HEK293 (cell line): ENCODE results near the gene TTLL9.
A peak's percentile ranks its signal among the peaks of the same experiment; 100 is the strongest.

Source experiments
- FEZF1 ChIP-seq: fragments of 450-650 bp; formaldehyde crosslinking; IDR thresholded peaks from 2 replicates; pipeline ENCODE4 v1.5.1; 2016; ENCODE audit warnings: missing biosample characterization, missing genetic modification characterization
- GLIS1 ChIP-seq: fragments of 450-650 bp; formaldehyde crosslinking; IDR thresholded peaks from 2 replicates; pipeline ENCODE4 v1.5.1; 2016; ENCODE audit warnings: missing biosample characterization, missing genetic modification characterization
- HOXC10 ChIP-seq: sonication (generic); formaldehyde crosslinking; IDR thresholded peaks from 2 replicates; pipeline ENCODE4 v1.8.1; 2023; ENCODE audit warnings: mild to moderate bottlenecking, missing genetic modification reagents
- KLF9 ChIP-seq: fragments of 450-650 bp; formaldehyde crosslinking; IDR thresholded peaks from 2 replicates; pipeline ENCODE4 v1.5.1; 2016; ENCODE audit warnings: missing biosample characterization, missing genetic modification characterization, low read depth
- SCRT2 ChIP-seq: fragments of 450-650 bp; formaldehyde crosslinking; IDR thresholded peaks from 2 replicates; pipeline ENCODE4 v1.5.1; 2016; ENCODE audit warnings: missing biosample characterization, missing genetic modification characterization
- SP7 ChIP-seq: fragments of 450-650 bp; formaldehyde crosslinking; IDR thresholded peaks from 2 replicates; pipeline ENCODE4 v1.5.1; 2016; ENCODE audit warnings: missing biosample characterization, missing genetic modification characterization
- YY2 ChIP-seq: fragments of 450-650 bp; formaldehyde crosslinking; IDR thresholded peaks from 2 replicates; pipeline ENCODE4 v1.5.1; 2016; ENCODE audit warnings: missing biosample characterization, missing genetic modification characterization
- ZBTB7A ChIP-seq: fragments of 450-650 bp; formaldehyde crosslinking; IDR thresholded peaks from 2 replicates; pipeline ENCODE4 v1.5.1; 2016; ENCODE audit warnings: low read depth, missing biosample characterization, missing genetic modification characterization
- ZFHX2 ChIP-seq: fragments of 450-650 bp; formaldehyde crosslinking; conservative IDR thresholded peaks from 2 replicates; pipeline ENCODE4 v1.5.1; 2016; ENCODE audit warnings: missing biosample characterization, missing genetic modification characterization
- ZIC2 ChIP-seq: fragments of 450-650 bp; formaldehyde crosslinking; IDR thresholded peaks from 2 replicates; pipeline ENCODE4 v1.5.1; 2016; ENCODE audit warnings: missing biosample characterization, missing genetic modification characterization
- ZNF366 ChIP-seq: fragments of 450-650 bp; formaldehyde crosslinking; conservative IDR thresholded peaks from 2 replicates; pipeline ENCODE4 v1.5.1; 2016; ENCODE audit warnings: missing biosample characterization, missing genetic modification characterization
- ZNF394 ChIP-seq: fragments of 450-650 bp; formaldehyde crosslinking; IDR thresholded peaks from 2 replicates; pipeline ENCODE4 v1.5.1; 2016; ENCODE audit warnings: missing biosample characterization, missing genetic modification characterization, mild to moderate bottlenecking, moderate library complexity, borderline replicate concordance
- ZNF416 ChIP-seq: fragments of 450-650 bp; formaldehyde crosslinking; IDR thresholded peaks from 2 replicates; pipeline ENCODE4 v1.5.1; 2016; ENCODE audit warnings: missing biosample characterization, missing genetic modification characterization
- ZNF561 ChIP-seq: fragments of 450-650 bp; IDR thresholded peaks from 2 replicates; pipeline ENCODE4 v1.5.1; 2018; ENCODE audit warnings: missing biosample characterization, missing genetic modification characterization, borderline replicate concordance
- ZNF621 ChIP-seq: fragments of 450-650 bp; formaldehyde crosslinking; IDR thresholded peaks from 2 replicates; pipeline ENCODE4 v1.5.1; 2017; ENCODE audit warnings: missing biosample characterization, missing genetic modification characterization
- ZNF76 ChIP-seq: fragments of 450-650 bp; formaldehyde crosslinking; IDR thresholded peaks from 2 replicates; pipeline ENCODE4; 2016; ENCODE audit warnings: low read depth, missing biosample characterization, missing genetic modification characterization, borderline replicate concordance
- ZSCAN30 ChIP-seq: fragments of 450-650 bp; IDR thresholded peaks from 2 replicates; pipeline ENCODE4 v1.5.1; 2018; ENCODE audit warnings: missing biosample characterization, mild to moderate bottlenecking, missing genetic modification characterization, moderate library complexity
- ZXDB ChIP-seq: fragments of 450-650 bp; formaldehyde crosslinking; IDR thresholded peaks from 2 replicates; pipeline ENCODE4 v1.5.1; 2016; ENCODE audit warnings: missing biosample characterization, missing genetic modification characterization
- TF ChIP-seq, protein P1 (sequence below): fragments of 450-650 bp; formaldehyde crosslinking; IDR thresholded peaks from 2 replicates; pipeline ENCODE4 v1.5.1; 2016; ENCODE audit warnings: missing biosample characterization, missing genetic modification characterization
- TF ChIP-seq, protein P2 (sequence below): fragments of 450-650 bp; formaldehyde crosslinking; IDR thresholded peaks from 2 replicates; pipeline ENCODE4 v1.5.1; 2016; ENCODE audit warnings: missing biosample characterization, missing genetic modification characterization
- TF ChIP-seq, protein P3 (sequence below): fragments of 450-650 bp; formaldehyde crosslinking; IDR thresholded peaks from 2 replicates; pipeline ENCODE4; 2016; ENCODE audit warnings: missing biosample characterization, missing genetic modification characterization
- TF ChIP-seq, protein P4 (sequence below): fragments of 450-650 bp; formaldehyde crosslinking; conservative IDR thresholded peaks from 2 replicates; pipeline ENCODE4 v1.5.1; 2016; ENCODE audit warnings: low read depth, missing biosample characterization, missing genetic modification characterization
- TF ChIP-seq, protein P5 (sequence below): fragments of 450-650 bp; formaldehyde crosslinking; IDR thresholded peaks from 2 replicates; pipeline ENCODE4 v1.5.1; 2016; ENCODE audit warnings: missing biosample characterization, missing genetic modification characterization

Gene TTLL9

DNA sequence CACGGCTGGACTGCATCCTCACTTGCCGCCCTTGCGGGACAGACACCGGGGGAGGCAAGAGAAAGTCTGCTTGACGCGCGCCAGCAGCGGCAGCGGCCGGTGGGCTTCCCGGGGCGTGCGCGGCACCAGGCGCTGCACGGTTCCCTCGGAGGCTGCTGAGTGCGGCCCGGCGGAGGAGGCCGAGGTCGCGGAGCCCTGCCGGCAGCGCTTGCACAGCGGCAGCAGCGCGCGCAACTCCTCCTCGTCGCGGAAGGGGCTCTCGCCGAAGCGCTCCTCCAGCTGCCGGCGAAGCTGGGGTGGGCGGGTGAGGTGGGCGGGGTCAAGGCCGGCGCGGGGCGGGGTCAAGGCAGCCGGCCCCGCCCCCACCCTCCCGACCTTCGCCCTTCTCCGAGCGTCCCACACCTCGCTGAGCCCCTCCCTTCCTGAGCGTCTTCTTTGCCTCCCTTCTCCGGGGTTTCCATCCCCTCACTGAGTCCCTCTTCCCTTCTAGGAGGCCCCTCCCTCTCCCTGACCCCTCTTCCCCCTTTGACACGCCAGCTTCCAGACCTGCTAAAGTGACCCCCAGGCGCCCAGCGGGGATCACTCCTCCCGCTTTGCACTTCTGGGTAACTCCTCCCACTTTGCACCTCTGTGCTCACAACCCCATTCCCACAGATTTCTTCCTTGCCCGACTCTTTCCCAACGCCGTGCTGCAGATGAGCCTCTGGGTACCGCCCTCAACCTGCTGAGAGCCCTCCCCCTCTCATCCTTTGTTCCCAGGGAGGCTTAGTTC is 8.9 kb upstream of the TTLL9 start (continued):
- no peak for TF ChIP-seq SCRT2 (tag by site-specific recombination)
- TF ChIP-seq SP7 (tag by site-specific recombination): peak; percentile 51; the same call in 1 of the 2 replicates
- no peak for TF ChIP-seq ZNF416 (tag by site-specific recombination)
- TF ChIP-seq KLF9 (tag by site-specific recombination): peak; percentile 89
- TF ChIP-seq, protein P1, sequence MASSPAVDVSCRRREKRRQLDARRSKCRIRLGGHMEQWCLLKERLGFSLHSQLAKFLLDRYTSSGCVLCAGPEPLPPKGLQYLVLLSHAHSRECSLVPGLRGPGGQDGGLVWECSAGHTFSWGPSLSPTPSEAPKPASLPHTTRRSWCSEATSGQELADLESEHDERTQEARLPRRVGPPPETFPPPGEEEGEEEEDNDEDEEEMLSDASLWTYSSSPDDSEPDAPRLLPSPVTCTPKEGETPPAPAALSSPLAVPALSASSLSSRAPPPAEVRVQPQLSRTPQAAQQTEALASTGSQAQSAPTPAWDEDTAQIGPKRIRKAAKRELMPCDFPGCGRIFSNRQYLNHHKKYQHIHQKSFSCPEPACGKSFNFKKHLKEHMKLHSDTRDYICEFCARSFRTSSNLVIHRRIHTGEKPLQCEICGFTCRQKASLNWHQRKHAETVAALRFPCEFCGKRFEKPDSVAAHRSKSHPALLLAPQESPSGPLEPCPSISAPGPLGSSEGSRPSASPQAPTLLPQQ (tag by site-specific recombination): peak; percentile 52; the same call in 1 of the 2 replicates
- TF ChIP-seq ZSCAN30 (tag by site-specific recombination): peak; percentile 50
- TF ChIP-seq ZIC2: peak; percentile 95
- TF ChIP-seq ZNF394 (tag by site-specific recombination): no peak
- TF ChIP-seq ZBTB7A (tag by site-specific recombination): peak; percentile 34; the same call in 1 of the 2 replicates
- no peak for TF ChIP-seq FEZF1 (tag by site-specific recombination)
- TF ChIP-seq ZXDB: peak; percentile 75
- no peak; the same call in 1 of the 2 replicates for TF ChIP-seq ZNF561 (tag by site-specific recombination)
- TF ChIP-seq ZNF76: peak; percentile 92
- peak; percentile 33 for TF ChIP-seq ZFHX2 (tag by site-specific recombination)
- TF ChIP-seq, protein P2, sequence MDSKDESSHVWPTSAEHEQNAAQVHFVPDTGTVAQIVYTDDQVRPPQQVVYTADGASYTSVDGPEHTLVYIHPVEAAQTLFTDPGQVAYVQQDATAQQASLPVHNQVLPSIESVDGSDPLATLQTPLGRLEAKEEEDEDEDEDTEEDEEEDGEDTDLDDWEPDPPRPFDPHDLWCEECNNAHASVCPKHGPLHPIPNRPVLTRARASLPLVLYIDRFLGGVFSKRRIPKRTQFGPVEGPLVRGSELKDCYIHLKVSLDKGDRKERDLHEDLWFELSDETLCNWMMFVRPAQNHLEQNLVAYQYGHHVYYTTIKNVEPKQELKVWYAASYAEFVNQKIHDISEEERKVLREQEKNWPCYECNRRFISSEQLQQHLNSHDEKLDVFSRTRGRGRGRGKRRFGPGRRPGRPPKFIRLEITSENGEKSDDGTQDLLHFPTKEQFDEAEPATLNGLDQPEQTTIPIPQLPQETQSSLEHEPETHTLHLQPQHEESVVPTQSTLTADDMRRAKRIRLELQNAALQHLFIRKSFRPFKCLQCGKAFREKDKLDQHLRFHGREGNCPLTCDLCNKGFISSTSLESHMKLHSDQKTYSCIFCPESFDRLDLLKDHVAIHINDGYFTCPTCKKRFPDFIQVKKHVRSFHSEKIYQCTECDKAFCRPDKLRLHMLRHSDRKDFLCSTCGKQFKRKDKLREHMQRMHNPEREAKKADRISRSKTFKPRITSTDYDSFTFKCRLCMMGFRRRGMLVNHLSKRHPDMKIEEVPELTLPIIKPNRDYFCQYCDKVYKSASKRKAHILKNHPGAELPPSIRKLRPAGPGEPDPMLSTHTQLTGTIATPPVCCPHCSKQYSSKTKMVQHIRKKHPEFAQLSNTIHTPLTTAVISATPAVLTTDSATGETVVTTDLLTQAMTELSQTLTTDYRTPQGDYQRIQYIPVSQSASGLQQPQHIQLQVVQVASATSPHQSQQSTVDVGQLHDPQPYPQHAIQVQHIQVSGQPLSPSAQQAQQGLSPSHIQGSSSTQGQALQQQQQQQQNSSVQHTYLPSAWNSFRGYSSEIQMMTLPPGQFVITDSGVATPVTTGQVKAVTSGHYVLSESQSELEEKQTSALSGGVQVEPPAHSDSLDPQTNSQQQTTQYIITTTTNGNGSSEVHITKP (tag by site-specific recombination): peak; percentile 55
- peak; percentile 58; the same call in 1 of the 2 replicates for TF ChIP-seq ZNF366 (tag by site-specific recombination)
- no peak for TF ChIP-seq ZNF621
- TF ChIP-seq, protein P3, sequence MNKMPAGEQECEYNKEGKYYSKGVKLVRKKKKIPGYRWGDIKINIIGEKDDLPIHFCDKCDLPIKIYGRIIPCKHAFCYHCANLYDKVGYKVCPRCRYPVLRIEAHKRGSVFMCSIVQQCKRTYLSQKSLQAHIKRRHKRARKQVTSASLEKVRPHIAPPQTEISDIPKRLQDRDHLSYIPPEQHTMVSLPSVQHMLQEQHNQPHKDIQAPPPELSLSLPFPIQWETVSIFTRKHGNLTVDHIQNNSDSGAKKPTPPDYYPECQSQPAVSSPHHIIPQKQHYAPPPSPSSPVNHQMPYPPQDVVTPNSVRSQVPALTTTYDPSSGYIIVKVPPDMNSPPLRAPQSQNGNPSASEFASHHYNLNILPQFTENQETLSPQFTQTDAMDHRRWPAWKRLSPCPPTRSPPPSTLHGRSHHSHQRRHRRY: no peak
- no peak for TF ChIP-seq YY2
- no peak for TF ChIP-seq HOXC10 (CRISPR knock-in tag)
- TF ChIP-seq, protein P4, sequence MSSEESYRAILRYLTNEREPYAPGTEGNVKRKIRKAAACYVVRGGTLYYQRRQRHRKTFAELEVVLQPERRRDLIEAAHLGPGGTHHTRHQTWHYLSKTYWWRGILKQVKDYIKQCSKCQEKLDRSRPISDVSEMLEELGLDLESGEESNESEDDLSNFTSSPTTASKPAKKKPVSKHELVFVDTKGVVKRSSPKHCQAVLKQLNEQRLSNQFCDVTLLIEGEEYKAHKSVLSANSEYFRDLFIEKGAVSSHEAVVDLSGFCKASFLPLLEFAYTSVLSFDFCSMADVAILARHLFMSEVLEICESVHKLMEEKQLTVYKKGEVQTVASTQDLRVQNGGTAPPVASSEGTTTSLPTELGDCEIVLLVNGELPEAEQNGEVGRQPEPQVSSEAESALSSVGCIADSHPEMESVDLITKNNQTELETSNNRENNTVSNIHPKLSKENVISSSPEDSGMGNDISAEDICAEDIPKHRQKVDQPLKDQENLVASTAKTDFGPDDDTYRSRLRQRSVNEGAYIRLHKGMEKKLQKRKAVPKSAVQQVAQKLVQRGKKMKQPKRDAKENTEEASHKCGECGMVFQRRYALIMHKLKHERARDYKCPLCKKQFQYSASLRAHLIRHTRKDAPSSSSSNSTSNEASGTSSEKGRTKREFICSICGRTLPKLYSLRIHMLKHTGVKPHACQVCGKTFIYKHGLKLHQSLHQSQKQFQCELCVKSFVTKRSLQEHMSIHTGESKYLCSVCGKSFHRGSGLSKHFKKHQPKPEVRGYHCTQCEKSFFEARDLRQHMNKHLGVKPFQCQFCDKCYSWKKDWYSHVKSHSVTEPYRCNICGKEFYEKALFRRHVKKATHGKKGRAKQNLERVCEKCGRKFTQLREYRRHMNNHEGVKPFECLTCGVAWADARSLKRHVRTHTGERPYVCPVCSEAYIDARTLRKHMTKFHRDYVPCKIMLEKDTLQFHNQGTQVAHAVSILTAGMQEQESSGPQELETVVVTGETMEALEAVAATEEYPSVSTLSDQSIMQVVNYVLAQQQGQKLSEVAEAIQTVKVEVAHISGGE (tag by site-specific recombination): 0 out of 2 replicates have a peak, but pooled peaks have one; percentile 21
- peak; percentile 23; the same call in 1 of the 2 replicates for TF ChIP-seq GLIS1
- TF ChIP-seq, protein P5, sequence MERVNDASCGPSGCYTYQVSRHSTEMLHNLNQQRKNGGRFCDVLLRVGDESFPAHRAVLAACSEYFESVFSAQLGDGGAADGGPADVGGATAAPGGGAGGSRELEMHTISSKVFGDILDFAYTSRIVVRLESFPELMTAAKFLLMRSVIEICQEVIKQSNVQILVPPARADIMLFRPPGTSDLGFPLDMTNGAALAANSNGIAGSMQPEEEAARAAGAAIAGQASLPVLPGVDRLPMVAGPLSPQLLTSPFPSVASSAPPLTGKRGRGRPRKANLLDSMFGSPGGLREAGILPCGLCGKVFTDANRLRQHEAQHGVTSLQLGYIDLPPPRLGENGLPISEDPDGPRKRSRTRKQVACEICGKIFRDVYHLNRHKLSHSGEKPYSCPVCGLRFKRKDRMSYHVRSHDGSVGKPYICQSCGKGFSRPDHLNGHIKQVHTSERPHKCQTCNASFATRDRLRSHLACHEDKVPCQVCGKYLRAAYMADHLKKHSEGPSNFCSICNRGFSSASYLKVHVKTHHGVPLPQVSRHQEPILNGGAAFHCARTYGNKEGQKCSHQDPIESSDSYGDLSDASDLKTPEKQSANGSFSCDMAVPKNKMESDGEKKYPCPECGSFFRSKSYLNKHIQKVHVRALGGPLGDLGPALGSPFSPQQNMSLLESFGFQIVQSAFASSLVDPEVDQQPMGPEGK (tag by site-specific recombination): peak; percentile 41
